Renal cortical epithelial cell (primary cell): ENCODE data around the gene TASP1. TPM values are rescaled to one million over a fixed set of nuclear protein-coding genes. Genes with fewer than 3 reads are reported as not detected.
"Not testable (repeated sequence)": the region's sequence is repeated elsewhere in the genome, so short reads cannot be mapped to it uniquely, and the experiment has no call there.

Experiments used
- DNase-seq: peaks from one replicate; pipeline ENCODE4 v3.0.0-alpha.2; 2011; ENCODE audit warnings: low read depth
- total RNA-seq: library from RNA; depleted of rRNA; stranded (reverse); fragments of >200 nt; gene quantifications from 2 replicates; pipeline ENCODE4 v1.2.3, GENCODE V29; 2014

The TASP1 gene
- total RNA-seq, 1 donor from 2014 or later: 20.1 TPM

DNA sequence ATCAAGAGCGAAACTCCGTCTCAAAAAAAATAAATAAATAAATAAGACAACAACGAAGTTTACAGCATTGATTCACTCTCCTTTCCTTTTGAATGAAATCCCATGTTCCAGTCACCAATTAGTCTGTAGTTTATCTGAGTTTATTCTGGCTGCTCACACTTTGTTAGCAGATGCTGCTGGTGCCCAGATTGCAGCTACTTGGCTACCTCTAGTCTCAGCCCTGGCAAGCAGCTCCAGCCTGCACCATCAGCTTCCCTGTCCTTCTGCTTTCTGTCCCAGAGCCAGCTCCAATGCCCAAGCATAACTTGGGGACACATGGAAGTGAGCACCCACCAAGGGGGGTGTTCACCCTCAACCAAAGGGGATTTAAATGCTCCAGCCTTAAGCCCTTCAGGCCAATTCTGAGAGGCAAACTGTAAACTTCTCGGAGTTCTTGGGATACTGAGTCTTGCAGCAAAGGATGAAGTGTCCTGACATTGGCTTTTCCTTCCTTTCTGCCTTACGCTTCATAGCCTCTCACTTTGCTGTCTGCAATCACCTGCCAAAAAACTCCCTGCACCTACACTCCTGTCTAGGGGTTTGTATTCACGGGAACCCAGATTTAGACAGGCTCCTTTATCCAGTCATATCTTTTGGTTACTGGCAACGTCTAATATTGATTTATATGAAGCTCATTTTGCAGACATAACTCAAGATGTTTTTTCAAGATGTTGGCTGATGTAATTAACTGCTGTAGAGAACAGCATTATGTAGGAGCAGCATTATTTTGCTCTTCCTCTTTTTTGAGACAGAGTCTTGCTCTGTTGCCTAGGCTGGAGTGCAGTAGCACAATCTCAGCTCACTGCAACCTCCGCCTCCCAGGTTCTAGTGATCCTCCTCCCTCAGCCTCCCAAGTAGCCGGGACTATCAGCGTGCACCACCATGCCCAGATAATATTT lies 9.8 kb upstream of the TASP1 start:
- DNase-seq: no peak

DNA sequence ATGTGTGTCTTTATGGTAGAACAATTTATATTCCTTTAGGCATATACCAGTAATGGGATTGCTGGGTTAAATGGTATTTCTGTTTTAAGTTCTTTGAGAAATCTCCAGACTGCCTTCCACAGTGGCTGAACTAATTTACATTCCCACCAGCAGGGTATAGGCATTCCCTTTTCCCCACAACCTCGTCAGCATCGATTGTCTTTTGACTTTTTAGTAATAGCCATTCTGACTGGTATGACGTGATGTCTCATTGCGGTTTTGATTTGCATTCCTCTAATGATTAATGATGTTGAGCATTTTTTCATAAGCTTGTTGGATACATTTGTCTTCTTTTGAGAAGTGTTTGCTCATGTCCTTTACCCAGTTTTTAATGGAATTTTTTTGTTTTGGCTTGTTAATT lies 5.3 kb upstream of the TASP1 start:
- DNase-seq: no peak

DNA sequence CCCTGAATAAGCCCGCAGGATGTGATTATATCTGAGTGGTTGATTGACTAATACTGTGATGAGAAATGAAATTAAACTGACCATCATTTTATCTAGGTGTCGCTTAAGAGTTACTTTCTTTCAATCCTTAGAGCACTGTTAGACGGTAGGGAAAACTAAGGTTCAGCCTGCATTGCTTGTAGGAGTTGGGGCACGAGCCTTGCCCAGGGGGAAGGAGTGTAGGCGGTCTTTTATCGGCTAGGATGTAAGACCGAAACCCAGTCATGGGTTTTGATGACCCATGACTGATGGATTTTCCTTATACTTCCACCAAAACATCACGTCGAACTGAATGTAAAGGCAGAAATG lies 392 bp upstream of the TASP1 start:
- no peak for DNase-seq

DNA sequence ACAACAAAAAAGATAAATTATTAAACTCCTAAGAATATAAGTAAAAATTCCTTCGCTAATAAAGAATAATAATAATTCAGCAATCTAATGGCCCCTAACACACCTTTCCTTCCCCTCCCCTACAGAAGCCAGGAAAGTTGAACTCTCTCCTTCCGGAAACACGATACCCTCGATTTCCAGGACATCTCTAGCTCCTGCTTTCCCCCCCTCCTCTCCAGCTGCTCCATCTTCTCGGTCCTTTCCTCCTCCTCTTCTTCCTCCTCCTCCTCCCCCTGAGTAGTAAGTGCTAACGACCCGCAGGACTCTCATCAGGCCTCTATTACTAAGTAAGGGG lies 603 bp downstream of the TASP1 start:
- DNase-seq: no peak

DNA sequence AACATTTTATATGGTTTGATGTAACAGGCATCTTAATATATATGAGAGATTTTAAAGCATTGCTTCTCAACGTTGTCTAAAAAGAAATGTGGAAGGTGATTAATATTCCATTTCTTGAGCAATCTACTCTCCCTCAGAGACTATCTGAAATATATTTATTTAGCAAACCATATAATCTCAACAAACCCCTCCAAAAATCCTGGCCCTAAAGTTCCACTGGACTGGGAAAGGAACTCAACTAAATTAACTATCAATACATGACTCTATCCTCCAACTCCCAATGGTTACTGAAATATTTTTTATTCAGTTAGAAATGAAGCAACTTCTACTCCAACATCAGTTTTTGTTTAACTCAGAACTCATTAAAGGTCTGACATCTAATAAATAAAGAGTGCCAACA lies 6.3 kb downstream of the TASP1 start:
- no peak for DNase-seq

DNA sequence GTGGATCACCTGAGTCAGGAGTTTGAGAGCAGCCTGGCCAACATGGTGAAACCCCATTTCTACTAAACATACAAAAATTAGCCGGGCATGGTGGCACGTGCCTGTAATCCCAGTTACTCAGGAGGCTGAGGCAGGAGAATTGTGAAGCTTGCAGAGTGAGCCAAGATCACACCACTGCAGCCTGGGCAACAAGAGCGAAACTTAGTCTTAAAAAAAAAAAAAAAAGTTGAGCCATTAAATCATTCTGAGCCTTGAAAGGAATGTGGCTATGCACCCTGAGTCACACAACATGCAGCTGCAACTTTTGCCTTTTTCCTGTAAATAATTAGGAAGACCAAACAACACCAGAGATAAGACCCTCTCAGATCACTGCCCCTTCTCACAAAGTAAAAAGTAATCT lies 11.2 kb downstream of the TASP1 start:
- DNase-seq: peak; percentile 85

DNA sequence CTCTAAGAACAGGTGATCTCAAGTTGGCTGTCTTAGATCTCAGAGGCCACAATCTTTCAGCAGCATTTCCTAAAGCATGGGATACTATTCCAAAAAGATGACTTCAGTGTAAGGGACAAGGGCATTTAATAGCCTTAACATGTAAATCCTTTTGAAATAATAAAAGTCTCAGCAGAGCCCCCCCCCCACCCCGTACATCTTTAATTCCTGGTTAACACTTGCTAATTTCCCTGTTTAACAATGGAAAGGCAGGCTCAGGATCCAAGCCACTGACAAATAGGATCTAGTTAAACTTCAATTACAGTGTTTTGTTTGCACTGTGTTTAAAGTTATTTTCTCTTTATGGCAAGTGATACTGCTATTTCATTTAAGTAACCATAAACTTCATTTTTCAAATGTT lies 12.0 kb downstream of the TASP1 start:
- no peak for DNase-seq

DNA sequence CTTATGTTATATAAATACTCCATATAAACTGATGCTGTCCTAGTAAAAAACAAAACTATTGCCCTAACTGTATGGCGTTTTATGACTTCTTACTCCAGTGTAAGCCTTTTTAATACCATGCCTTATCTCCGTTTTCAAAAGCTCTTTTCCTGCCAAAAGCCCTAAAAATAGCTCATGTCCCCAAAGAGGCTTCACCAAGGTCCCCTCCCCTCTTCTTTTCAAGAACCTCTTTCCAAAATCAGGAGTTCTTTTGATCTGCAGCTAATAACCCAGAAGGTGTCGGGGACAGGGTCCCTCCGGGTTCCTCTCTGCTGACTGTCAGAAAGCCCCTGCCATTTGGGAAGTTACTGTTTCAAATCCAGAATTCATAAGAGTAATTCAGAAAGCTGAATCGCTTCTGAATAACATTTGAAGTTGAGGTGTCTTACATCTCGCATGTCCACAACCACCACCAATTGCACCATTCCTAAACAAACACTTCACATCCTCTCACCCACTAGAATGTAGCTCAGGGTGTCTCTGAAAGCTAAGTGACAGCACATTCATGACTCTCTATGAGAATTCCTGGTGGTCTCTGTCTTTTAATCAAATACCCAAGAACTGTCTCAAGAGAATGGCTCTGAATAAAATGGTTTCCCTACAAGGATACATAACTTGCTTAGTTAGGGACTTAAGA lies 13.3 kb downstream of the TASP1 start:
- DNase-seq: no peak

DNA sequence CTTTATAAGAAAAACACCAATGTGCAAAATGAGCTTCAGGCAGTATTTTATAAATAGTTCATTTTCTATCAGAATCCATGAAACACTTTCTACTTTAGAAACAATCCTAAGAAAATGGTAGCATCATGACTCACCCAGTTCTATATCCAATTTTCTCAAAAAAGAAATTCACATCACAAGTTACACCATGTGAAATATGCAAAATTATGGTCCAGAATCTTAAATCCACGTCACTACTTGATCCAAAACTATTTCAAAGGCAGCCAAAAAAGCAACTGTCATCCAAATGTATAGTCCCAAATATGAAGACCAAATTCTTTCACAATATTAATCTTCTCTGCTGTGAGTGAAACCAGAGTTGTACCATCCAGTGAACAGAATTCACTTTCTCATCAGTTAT lies 19.3 kb downstream of the TASP1 start:
- not testable (repeated sequence) for DNase-seq

DNA sequence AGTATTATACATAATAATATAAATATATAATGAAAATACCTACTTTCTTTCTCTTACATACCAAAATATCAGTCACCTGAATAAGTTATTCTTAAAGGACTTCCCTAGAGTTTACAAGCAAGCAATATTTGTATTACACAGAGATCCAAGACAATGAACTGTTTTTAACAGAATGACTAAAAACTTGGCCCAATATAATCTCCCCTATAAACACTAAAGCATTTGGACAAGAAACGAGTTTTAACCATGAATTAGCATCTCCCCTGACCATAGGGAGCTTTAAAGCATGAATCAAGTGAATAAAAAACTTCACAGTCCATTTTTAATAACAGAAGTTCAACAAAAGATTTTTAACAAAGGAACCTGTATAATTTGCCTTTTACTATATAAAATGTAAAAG lies 20.3 kb downstream of the TASP1 start:
- DNase-seq: not testable (repeated sequence)

DNA sequence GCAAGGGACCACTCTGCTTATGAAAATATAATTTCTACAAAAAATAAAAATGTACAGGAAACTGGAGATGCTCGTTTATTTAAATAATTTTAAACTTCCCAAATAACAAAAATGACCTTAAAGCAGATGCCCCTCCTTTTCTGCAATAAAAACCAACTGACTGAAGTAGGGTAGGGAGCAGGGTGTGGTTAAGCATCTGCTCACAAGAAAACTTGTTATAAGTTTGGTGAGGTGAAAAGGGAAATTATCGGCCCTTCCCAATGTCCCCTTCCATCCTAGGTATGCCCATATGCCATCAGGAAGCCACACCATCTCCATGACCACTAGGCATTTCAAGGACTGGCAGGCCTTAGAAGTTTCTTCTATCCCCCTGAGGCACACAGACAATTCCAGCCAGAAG lies 21.1 kb downstream of the TASP1 start:
- not testable (repeated sequence) for DNase-seq

DNA sequence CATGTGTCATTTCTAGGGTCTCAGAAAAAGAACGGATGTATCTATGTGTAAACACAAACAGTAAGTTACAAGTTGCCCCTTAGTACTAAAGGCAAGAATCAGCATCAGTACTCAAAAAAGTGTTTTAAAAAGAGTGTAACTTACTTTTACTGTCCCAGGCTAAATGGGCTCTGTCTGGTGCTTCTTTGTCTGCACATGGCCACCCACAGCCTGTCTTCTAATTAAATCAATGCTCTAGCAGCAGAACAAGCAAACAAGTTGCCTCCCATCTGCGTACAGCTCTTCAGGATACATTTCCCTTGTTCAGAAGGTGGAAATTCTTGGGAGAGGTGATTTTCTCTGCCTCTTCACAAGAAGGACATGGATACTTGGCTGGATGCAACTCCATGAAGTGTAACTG lies 22.0 kb downstream of the TASP1 start:
- DNase-seq: not testable (repeated sequence)

DNA sequence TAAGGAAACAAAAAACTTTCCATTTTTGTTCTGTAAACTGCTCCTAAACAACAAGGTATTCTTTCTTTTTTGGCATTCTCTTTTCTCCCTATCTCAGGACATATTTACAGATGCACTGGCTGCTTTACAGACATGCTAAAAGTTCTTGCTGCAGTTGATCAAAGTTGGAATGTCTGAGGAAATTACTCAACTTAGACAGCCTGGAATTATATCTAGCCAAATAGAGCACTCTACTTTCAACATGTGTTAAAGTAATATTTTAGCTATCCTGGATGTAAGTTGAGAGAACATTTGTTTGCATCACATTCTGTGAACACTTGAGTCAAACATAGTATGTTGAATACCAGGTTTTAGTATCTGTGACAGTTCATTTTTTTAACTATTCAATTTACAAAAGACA lies 24.8 kb downstream of the TASP1 start:
- no peak for DNase-seq

DNA sequence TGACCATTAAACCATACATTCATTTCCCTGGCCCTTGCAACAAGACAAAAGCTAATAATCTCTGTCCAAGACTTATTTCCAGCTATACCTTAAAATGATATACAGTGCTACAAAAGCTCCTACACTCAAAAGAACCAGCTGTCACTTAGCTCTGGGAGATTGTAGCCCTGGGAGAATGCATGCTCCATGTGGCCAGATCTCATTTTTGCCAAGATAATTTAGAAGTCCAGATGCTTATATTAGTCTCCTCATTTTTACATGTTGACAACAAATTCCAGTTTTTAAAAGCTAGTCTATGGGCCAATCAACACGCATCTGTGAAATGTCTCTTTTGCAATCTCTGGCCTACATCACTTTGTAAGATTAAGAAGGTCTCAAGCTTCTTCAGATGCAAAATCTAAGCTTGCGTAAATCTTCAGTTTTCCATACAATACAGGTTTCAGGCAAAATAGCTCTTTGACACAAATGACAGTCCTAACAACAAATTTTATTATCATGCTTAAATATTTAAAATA lies 27.1 kb downstream of the TASP1 start:
- DNase-seq: no peak

DNA sequence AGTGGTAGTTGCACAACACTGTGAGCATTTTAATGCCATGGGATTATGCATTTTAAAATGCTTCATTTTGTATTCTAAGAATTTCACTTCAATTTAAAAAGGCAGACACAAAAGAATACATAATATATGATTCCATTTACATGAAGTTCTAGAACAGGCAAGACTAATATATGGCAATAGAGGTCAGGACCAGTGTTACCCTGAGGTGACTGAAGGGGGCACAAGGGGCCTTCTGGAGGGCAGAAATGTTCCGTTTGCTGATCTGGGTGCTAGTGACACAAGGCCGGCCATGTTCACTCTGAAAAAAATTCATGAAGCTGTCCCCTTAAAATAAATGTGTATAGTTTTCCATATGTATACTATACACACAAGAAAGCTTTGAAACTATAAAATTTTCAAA lies 28.5 kb downstream of the TASP1 start:
- DNase-seq: no peak

DNA sequence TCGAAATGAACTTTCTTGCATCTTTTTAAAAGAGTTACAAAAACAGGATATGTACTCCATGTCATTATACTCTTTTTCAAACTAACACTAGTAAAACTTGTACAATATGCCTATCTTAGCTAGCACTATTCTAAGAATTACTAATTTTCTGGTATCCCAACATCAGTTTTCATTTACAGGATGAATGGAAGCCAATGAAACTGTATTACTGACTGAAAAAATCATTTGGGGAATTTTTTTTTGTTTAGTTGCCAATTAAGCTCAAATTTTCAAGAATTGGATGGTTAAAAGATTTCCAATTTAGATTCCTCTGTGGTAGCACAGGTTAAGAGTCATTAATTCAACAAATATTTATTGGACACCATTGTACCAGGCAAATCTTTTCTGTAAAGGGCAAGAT lies 30.7 kb downstream of the TASP1 start:
- no peak for DNase-seq

DNA sequence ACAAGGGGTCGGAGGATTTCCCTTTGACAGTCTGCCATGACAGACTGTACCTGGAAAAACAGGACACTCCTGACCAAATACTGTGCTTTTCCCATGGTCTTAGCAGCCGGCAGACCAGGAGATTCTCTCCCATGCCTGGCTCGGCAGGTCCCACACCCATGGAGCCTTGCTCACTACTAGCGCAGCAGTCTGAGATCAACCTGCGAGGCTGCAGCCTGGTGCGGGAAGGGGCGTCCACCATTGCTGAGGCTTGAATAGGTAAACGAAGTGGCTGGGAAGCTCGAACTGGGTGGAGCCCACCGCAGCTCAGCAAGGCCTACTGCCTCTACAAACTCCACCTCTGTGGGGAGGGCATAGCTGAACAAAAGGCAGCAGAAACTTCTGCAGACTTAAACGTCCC lies 45.3 kb downstream of the TASP1 start:
- DNase-seq: not testable (repeated sequence)

DNA sequence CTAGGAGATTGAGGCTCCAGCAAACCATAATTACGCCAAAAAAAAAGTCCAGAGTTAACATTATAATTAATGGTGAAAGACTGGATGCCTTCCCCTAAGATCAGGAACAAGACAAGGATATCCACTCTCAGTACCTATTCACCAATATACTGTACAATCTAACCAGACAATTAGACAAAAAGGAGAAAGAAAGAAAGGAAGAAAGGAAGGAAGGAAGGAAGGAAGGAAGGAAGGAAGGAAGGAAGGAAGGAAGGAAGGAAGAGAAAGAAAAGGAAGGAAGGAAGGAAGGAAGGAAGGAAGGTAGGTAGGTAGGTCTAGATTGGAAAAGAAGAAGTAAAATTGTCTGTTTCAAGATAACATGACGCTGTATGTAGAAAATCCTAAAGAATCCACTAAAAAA lies 50.7 kb downstream of the TASP1 start:
- DNase-seq: no peak

DNA sequence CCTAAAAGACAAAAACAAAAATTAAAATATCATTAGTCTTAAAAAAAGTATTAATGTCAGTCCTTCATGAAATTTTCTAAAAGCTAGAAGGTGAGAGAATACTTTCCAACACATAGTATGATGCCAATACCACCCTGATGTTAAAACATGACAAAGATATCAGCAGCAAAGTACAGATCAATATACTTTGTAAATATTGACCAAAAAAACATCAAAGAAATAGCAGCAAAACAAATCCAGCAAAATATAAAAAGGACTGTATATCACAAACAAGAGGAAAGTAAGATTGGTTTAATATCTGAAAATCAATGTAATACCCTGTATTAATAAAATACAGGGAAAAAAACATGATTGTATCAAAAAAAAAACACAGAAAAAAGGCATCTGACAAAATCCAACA lies 51.4 kb downstream of the TASP1 start:
- DNase-seq: no peak

DNA sequence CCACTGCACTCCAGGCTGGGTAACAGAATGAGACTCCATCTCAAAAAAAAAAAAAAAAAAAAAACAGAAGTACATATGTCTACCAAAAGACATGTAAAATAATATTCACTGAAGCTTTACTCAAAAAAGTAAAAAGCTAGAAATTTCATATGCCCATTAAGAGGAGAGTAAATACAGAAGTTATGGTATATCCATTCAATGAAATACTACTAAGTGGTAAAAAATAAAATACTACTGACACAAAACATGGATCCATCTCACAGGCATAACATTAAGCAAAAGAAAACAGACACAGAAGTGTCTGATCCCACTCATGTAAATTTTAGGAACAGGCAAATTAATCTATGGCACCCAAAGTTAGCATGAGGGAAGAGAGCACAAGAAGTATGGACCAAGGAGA lies 52.6 kb downstream of the TASP1 start:
- no peak for DNase-seq

DNA sequence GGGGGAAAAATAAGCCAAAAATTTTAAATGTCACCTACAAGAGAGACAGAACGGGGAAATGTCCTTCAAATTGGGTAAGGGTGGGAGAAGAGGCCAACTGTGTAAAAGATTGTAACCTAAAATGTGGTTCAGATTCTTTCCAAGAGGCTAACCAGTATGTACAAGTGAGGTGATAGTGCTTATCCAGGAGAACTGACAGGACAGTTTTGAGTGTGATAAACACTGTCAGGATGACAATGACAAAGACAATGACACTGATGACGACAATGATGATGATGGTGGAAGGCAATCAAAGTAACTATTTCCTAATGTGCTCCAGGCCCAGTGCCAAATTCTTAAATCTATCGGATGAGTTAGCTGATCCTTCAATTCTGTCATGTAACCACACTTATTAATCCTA lies 57.3 kb downstream of the TASP1 start:
- DNase-seq: no peak

DNA sequence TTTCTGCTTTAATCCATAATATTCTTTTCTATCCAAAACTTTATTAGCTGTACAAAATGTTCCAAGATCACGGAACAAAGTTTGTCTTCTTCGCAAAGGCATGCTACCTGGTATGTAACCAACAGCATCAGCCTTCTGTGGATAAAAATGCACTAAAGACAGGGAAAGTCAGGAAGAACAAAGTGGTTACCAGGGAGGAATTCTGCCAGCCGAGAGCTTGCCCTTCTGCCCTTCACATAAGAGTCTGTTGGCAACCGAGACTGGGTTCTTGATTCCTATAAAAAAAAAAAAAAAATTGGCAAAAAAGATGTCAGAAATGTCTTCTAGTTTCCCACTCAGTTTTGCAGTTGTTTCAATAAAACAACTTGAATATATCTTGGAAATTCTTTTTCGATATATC lies 58.0 kb downstream of the TASP1 start:
- no peak for DNase-seq

DNA sequence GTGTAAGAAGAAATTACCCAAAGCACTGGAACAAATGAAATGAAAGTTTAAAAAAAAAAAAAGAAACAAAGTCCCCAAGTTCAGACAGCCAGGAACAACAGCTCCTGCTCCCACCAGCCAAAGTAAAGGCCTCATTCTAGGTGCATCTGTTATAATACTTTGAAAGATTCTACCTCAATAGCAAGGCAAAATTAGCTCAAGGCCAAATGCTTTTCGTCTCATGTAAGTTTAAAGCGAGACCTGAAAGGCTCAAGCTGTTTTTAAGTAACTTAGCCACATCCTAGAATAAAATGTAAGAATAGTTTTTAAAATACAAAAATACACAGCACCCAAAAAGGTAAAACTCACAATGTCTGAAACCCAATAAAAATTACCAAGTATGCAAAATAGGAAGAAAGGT lies 64.7 kb downstream of the TASP1 start:
- DNase-seq: no peak
